Stimulated activated CD4-positive, alpha-beta T cell treated with anti-CD3 and anti-CD28 coated beads, Interleukin-2, amount 100 ng/mL, for 4 hours (primary cell): Measurements from ENCODE around the gene GPATCH4.
"Not testable (repeated sequence)": the region's sequence is repeated elsewhere in the genome, so short reads cannot be mapped to it uniquely, and the experiment has no call there.

Source experiments
- DNase-seq: peaks from one replicate; pipeline ENCODE4 v3.0.0-alpha.2; 2020; ENCODE audit warnings: low read depth

The GPATCH4 gene

DNA sequence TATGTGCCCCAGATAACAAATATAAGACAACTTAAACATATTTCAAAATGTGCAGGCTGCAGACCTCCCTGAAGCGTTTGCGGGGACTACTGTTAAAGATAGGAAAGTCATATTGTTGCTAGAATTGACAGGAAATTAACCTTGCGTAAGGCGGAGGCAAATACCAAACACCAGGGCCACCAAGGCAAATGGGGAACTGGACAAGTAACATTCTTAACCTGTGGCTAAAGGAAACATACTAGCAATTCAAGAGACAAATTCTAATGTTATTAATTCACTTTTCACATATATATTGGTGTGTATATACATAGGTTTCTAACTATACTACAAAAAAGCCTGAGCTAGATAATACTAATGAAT is 24.8 kb upstream of the GPATCH4 start:
- DNase-seq: no peak

DNA sequence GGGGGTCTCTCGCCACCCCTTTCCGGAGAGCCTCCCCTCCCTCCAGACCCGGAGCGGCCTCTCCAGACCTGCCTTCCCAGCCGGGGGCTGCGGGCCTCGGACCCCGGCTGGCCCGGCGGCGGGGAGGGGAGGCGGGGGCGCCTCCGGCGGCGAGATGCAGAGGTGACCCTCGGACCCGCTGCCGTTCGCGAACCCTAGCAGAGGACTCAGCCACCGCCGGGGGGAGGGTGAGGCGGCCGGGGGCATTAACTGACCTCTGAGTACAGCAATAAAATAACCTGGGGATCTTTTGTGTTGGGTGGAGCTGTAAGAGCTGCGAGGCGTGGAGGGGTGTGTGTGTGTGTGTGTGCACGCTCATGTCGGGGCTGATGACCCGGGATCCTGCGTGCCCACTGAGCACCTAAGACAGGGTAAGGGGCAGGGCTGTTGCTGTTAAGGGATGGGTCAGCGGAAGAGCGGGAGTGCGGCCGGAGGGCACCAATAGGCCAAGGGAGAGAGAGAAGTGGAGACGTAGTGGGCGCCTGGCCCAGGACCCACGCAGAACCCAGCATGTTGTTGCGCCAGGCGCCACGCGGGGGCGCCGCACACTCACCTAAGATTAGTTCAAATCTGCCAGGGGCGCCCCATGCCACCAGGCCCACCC is 24.3 kb upstream of the GPATCH4 start:
- DNase-seq: no peak

DNA sequence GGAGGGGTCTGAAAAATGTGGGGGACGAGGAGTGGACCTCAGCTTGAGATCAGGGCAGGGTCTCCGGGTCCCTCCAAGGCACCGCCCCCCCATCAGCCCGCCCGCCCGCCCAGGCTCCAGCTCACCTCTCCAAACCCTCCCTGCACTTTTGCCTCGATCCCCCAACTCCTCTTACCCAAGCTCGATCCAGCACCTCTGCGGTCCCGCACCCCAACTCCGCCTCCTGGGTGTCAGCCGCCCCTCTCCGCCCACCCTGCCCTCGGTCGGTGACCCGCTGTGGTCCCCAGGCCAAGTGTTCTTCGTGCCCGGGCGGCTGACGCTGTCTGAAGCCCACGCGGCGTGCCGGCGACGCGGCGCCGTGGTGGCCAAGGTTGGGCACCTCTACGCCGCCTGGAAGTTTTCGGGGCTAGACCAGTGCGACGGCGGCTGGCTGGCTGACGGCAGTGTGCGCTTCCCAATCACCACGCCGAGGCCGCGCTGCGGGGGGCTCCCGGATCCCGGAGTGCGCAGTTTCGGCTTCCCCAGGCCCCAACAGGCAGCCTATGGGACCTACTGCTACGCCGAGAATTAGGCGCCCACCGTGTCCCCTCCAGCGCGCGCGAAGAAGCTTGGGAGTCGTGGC is 23.6 kb upstream of the GPATCH4 start:
- no peak for DNase-seq

- DNase-seq: no peak
Observed at GRCh38 chr1:156623946-156624813, 22.9 kb upstream of the GPATCH4 start.

DNA sequence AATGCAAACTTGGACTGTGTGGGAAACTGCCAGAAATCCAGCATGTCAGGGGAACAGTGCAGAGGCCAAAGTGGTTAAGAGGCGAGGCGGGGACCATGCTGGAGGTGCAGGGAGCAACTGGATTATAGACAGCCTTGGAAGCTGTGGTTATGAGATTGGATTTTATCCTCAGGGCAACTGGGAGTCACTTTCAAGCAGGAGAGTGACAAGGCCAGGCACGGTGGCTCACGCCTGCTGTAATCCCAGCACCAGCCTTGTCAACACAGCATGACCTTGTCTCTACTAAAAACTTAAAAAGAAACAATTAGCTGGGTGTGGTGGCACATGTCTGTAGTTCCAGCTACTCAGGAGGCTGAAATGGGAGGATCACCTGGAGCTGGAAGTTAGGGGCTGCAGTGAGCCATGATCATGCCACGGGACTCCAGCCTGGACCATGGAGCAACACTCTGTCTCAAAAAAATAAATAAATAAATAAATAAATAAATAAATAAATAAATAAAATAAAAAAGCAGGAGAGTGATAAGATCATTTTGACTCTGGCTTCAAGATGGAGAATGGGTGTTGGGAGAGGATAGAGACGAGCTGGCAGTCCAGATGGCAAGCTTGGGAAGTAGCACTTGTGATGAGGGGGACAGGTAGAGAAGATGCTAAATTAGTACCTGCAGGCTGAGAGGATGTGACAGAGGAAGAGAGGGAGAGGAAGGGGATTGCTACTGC is 21.5 kb upstream of the GPATCH4 start:
- DNase-seq: no peak

- DNase-seq: no peak
Observed at GRCh38 chr1:156619582-156619955, 18.3 kb upstream of the GPATCH4 start.

- no peak for DNase-seq
Observed at GRCh38 chr1:156618853-156619581, 17.7 kb upstream of the GPATCH4 start, which contains the start of gene HAPLN2. Gene HAPLN2 (plus strand): TSS chr1:156619415. CDS start chr1:156623491, 4,076 bp downstream.

DNA sequence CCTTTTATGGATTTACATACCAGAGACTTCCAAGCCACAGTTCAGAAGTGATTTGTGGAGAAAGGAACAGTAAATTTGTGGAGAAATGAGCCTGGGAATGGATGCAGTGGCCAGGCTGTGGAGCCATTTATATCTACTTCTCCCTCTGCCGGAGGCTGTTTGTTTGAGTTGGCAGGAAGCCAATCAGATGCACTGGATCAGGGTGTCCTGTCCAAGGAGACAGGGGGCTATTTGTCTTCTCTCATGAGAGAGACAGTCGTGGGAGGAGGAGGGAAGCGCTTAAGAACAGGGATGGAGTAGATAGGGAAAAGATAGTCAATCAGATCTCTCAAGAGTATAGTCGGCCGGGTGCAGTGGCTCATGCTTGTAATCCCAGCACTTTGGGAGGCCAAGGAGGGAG is 15.2 kb upstream of the GPATCH4 start:
- no peak for DNase-seq

DNA sequence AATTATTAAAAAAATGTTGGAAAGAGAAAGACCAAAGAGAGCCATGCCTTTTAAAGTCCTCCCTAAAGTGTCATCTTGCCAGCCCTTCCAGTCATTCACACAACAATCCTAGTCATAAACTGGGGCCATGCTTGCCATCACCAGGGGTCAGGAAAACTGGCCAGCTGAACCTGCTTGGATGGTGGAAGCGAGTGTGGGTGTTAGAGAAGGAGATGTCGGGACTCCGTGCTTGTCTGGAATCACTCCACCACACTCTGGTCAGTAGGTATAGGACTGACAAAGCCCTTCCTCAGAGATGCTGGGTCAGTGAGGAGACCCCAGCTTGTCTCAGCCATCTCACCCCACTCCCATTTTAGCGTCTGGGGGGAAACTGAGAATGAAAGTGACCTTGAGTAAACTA is 14.7 kb upstream of the GPATCH4 start:
- no peak for DNase-seq

DNA sequence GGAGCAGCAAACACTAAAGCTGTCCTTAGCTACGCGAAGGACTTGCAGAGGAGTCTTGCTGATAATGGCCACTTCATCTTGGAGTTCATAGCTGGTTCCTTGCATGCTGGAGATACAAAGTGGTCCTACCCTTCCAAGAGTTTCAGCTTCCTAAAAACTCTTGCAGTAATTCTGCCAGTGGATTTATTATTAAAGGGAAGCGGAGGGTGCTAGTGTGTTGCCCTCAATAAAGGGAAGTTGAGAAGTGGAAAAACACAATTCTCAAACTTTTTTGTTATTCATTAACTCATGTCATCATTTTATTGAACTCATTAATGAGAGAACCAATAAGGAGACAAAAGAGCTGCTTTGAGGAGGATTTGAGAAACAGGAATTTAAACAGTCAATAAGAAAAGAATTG is 11.4 kb upstream of the GPATCH4 start:
- no peak for DNase-seq

- not testable (repeated sequence) for DNase-seq
Observed at GRCh38 chr1:156610072-156610471, 8.8 kb upstream of the GPATCH4 start.

- peak; percentile 45 for DNase-seq
Observed at GRCh38 chr1:156608981-156609380, 7.7 kb upstream of the GPATCH4 start.

DNA sequence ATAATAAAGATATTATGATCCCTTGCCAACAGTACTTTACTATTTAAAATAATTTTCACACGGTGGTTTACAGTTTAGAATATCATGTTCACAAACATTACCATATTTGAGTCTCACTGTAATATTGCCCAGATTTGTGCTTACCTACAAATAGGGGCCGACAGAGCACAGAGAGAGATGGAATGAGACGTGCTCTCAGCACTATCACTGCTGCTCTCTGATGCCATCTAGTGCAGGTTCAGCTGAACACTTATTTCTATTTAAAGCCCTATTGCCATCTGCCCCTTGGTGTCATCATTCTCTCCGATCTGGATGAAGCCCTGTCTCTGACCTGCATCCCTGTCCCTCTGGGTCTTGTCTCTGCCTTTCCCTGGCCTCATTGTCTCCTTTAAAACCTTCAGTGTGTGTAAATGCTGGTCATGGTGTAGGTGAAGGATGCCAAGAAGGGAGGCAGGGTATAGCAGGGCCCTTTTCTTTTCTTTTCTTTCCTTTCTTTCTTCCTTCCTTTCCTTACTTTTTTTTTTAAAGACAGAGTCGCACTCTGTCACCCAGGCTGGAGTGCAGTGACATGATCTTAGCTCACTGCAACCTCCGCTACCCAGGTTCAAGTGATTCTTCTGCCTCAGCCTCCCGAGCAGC is 6.9 kb upstream of the GPATCH4 start:
- DNase-seq: peak; percentile 52

DNA sequence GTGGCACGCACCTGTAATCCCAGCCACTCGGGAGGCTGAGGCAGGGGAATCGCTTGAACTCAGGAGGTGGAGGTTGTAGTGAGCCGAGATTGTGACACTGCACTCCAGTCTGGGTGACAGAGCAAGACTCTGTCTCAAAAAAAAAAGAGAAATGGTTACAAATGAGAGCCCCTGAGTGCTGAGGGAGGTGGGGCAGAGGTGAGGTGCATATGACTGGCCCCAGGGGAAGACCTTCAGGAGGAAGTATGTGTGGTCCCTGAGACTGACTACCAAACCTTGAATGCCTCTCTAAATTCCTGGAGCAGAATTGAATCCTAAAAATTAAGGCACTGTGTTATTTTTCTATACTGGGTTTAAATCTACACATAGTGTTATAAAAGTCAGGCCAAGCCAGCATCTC is 6.1 kb upstream of the GPATCH4 start:
- DNase-seq: not testable (repeated sequence)

GRCh38 chr1:156602557-156602993 is 1.3 kb upstream of the GPATCH4 start:
- DNase-seq: no peak

GRCh38 chr1:156601892-156602291 is 613 bp upstream of the GPATCH4 start:
- DNase-seq: no peak

DNA sequence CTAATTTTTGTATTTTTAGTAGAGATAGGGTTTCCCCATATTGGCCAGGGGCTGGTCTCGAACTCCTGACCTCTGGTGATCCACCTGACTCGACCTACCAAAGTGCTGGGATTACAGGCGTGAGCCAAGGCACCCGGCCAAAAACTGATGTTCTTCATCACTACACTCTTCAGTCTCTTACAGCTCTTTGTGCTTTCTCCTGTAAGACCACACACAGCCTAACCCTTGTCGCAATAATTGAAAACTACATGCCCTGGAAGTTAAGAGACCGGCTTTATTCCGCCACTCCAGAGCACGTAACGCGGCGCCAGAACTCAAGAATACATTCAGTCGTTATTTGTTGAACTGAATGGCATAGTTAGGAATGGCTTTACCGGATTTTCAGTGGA is 552 bp downstream of the GPATCH4 start:
- DNase-seq: no peak

- DNase-seq: no peak
Observed at GRCh38 chr1:156599811-156600210, 1.5 kb downstream of the GPATCH4 start.

GRCh38 chr1:156598731-156599432 is 2.4 kb downstream of the GPATCH4 start:
- DNase-seq: no peak

DNA sequence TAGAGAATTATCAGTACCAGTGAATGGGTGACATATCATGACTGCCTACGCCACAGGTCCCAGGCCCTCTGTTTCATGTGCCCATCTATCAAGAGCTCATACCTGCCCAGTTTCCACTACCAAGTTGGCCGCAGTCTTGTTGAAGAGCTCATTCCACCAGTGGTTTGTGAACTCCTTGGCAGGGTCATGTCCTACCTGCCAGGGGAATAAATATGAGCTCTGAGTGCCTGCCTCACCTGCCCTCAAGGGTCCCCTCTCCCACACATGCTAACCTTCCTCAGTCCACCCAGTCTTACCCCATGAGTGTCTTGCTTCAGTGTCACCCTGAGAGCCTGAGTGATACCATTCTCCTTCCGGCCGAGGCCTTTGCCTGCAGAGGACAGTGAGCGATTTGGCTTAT is 3.2 kb downstream of the GPATCH4 start:
- no peak for DNase-seq

DNA sequence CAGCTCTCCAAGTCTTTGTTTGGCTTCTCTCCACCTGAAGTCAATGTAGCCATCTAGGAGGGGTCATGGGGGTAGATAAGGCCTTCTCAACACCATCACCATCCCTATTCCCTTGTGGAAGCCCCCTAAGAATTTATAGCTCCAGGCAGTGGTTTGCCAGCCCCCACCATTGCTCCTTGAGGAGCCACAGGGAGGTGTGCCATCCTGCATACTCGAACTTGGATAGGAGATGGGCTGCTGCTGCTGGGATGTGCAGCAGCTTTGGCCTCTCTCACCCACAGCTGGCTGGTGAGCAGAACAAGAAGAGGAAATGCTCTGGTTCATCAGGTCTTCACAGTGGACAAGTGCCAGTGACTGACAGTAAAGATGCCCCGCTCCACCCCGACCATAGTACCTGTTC is 4.9 kb downstream of the GPATCH4 start:
- DNase-seq: no peak
